GM19193 (cell line): ENCODE results near the gene NDUFA12.

Source experiments
- POLR2A ChIP-seq: IDR thresholded peaks from 4 replicates; pipeline ENCODE4 v1.6.1; 2011; ENCODE audit not compliant: insufficient read depth, insufficient read length; ENCODE audit errors: extremely low read depth

NDUFA12 gene

GRCh38 chr12:94988471-94988870 is 15.0 kb downstream of the NDUFA12 start:
- no peak for TF ChIP-seq POLR2A

DNA sequence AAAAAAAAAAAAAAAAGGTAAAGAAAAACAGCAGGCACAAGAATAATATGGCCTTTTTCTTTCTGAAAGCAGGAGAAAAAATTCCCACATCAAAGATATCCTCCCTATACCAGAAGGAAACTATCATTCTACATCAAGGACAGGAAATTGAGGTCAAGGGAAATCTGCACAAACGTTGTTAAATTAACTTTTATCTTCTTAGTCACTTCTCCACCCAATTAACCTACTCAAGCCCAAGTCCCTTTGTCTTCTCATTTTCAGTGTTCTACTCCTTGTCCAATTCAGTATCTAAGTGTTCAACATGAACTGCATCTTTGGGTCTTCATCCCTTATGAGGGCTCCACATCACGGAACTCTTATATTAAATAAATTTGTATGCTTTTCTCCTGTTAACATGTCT is 15.7 kb downstream of the NDUFA12 start:
- no peak for TF ChIP-seq POLR2A

- no peak for TF ChIP-seq POLR2A
Measured at GRCh38 chr12:94987076-94987669, 16.3 kb downstream of the NDUFA12 start.

DNA sequence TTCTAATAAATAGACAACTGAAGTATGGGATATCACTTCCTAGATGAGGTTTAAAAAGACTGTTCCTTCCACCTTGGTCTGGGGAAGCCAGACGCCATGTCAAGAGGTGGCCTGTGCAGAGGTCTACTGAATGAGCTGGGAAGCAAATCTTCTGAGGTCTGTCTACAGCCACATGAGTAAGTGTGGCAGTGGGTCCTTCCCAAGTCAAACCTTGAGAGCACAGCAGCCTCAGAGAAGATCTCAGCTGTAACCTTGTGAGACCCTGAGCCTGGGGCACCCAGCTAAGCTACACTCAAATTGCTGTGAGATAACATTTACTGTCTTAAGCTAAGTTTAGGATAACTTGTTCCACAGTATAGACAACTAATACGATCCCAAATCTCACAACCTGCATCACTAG is 20.2 kb downstream of the NDUFA12 start:
- no peak for TF ChIP-seq POLR2A

GRCh38 chr12:94982456-94982855 is 21.0 kb downstream of the NDUFA12 start:
- TF ChIP-seq POLR2A: no peak

- TF ChIP-seq POLR2A: no peak
Measured at GRCh38 chr12:94980577-94980976, 22.9 kb downstream of the NDUFA12 start.

GRCh38 chr12:94979941-94980340 is 23.6 kb downstream of the NDUFA12 start:
- no peak for TF ChIP-seq POLR2A

- TF ChIP-seq POLR2A: no peak
Measured at GRCh38 chr12:94977766-94978468, 25.6 kb downstream of the NDUFA12 start.

DNA sequence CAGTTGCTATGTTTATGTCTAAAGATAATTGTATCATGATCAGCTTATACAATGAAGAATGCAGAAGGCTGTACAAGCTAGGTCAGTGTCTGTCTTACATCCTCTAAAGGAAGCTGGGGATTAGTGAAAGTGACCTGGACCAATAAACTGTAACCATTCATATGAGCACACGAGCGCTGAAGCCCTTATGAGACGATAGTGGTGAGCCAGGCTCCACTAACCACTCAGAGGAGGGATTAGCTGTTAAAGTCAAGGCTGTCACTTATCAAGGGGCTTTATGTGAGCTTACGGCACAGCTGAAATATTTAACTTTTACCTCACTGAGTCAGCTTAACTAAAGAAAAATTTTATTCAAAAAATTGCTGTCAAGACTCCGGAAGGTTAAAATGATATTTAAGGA is 30.3 kb downstream of the NDUFA12 start:
- no peak for TF ChIP-seq POLR2A

- no peak for TF ChIP-seq POLR2A
Measured at GRCh38 chr12:94972795-94973194, 30.7 kb downstream of the NDUFA12 start.

- no peak for TF ChIP-seq POLR2A
Measured at GRCh38 chr12:94971923-94972322, 31.6 kb downstream of the NDUFA12 start.

GRCh38 chr12:94970560-94970959 is 32.9 kb downstream of the NDUFA12 start:
- no peak for TF ChIP-seq POLR2A

- no peak for TF ChIP-seq POLR2A
Measured at GRCh38 chr12:94969424-94969823, 34.1 kb downstream of the NDUFA12 start.

GRCh38 chr12:94965982-94966630 is 37.4 kb downstream of the NDUFA12 start:
- no peak for TF ChIP-seq POLR2A

GRCh38 chr12:94963649-94964048 is 39.8 kb downstream of the NDUFA12 start:
- TF ChIP-seq POLR2A: no peak

- no peak for TF ChIP-seq POLR2A
Measured at GRCh38 chr12:94962670-94963069, 40.8 kb downstream of the NDUFA12 start.
